ENCODE data around the gene PPM1A. TPM values are rescaled to one million over a fixed set of nuclear protein-coding genes. Genes with fewer than 3 reads are reported as not detected.

The PPM1A gene
- total and polyA plus RNA-seq, 9 of the 15 experiments (the other 6 are each of a cell fraction or from before 2014, with no cell fraction given) = 5.5 to 23.9 (median 15.2) TPM

DNA sequence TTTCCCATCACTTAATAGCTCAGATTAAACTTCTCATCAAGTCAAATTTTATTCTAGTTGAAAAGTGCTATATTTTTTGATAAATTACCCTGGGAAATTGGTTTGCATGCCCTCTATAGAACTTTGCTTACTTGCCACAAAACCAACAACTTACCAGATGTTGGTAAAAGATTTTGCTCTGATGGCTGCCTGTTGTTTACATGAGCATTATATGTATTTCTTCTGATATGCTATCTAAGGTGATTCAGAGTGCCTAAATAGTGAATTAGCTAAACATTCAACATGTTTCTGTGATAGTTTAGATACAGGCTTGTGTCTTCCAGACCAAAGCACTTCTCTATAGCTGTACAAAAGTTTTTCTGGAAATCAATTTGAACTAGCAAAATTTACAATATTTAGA, 51.0 kb downstream of the PPM1A start (continued):
- TF ChIP-seq TCFL5 (CRISPR knock-in tag; conservative IDR thresholded peaks at IDR 0.05) (no peak), MAZ (CRISPR knock-in tag; conservative IDR thresholded peaks at IDR 0.05 in 1 of 2, IDR thresholded peaks at IDR 0.05 in 1 of 2) (no peak), TCF3 (CRISPR knock-in tag; IDR thresholded peaks at IDR 0.05) (peak; percentile 64), CBFA2T2 (conservative IDR thresholded peaks at IDR 0.05) (peak; percentile 62), CBFA2T3 (IDR thresholded peaks at IDR 0.05) (peak; percentile 78), SOX6 (IDR thresholded peaks at IDR 0.05) (peak; percentile 23; the same call in 1 of the 2 replicates), GTF2E2 (tag; IDR thresholded peaks at IDR 0.05) (no peak), FOXA3 (CRISPR knock-in tag; conservative IDR thresholded peaks at IDR 0.05 in 1 of 2, IDR thresholded peaks at IDR 0.05 in 1 of 2) (peak; percentile 51 to 91; a peak in 3 of 4 replicates), ZNF354B (CRISPR knock-in tag; IDR thresholded peaks at IDR 0.05) (no peak), NELFE (IDR thresholded peaks at IDR 0.05; ENCODE audit: insufficient read depth, insufficient read length) (no peak), DIDO1 (tag; IDR thresholded peaks at IDR 0.05; ENCODE audit: low read depth) (no peak), SMARCA4 (IDR thresholded peaks at IDR 0.05) (peak; percentile 54; the same call in 1 of the 2 replicates), POLR2B (IDR thresholded peaks at IDR 0.05; ENCODE audit: low read depth, partially characterized antibody) (no peak), RAD51 (IDR thresholded peaks at IDR 0.05; ENCODE audit: borderline replicate concordance, low read depth) (no peak), POLR3G (IDR thresholded peaks at IDR 0.05; ENCODE audit: extremely low read depth, insufficient read length, insufficient replicate concordance) (no peak), SLC30A9 (CRISPR knock-in tag; IDR thresholded peaks at IDR 0.05) (no peak)
- TF ChIP-seq, protein P1, sequence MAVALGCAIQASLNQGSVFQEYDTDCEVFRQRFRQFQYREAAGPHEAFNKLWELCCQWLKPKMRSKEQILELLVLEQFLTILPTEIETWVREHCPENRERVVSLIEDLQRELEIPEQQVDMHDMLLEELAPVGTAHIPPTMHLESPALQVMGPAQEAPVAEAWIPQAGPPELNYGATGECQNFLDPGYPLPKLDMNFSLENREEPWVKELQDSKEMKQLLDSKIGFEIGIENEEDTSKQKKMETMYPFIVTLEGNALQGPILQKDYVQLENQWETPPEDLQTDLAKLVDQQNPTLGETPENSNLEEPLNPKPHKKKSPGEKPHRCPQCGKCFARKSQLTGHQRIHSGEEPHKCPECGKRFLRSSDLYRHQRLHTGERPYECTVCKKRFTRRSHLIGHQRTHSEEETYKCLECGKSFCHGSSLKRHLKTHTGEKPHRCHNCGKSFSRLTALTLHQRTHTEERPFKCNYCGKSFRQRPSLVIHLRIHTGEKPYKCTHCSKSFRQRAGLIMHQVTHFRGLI (CRISPR knock-in tag; IDR thresholded peaks at IDR 0.05) = no peak
- TF ChIP-seq, protein P2, sequence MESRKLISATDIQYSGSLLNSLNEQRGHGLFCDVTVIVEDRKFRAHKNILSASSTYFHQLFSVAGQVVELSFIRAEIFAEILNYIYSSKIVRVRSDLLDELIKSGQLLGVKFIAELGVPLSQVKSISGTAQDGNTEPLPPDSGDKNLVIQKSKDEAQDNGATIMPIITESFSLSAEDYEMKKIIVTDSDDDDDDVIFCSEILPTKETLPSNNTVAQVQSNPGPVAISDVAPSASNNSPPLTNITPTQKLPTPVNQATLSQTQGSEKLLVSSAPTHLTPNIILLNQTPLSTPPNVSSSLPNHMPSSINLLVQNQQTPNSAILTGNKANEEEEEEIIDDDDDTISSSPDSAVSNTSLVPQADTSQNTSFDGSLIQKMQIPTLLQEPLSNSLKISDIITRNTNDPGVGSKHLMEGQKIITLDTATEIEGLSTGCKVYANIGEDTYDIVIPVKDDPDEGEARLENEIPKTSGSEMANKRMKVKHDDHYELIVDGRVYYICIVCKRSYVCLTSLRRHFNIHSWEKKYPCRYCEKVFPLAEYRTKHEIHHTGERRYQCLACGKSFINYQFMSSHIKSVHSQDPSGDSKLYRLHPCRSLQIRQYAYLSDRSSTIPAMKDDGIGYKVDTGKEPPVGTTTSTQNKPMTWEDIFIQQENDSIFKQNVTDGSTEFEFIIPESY (CRISPR knock-in tag; IDR thresholded peaks at IDR 0.05) = no peak
- TF ChIP-seq, protein P3, sequence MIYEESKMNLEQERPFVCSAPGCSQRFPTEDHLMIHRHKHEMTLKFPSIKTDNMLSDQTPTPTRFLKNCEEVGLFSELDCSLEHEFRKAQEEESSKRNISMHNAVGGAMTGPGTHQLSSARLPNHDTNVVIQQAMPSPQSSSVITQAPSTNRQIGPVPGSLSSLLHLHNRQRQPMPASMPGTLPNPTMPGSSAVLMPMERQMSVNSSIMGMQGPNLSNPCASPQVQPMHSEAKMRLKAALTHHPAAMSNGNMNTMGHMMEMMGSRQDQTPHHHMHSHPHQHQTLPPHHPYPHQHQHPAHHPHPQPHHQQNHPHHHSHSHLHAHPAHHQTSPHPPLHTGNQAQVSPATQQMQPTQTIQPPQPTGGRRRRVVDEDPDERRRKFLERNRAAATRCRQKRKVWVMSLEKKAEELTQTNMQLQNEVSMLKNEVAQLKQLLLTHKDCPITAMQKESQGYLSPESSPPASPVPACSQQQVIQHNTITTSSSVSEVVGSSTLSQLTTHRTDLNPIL (CRISPR knock-in tag; IDR thresholded peaks at IDR 0.05) = no peak
- TF ChIP-seq, protein P4, sequence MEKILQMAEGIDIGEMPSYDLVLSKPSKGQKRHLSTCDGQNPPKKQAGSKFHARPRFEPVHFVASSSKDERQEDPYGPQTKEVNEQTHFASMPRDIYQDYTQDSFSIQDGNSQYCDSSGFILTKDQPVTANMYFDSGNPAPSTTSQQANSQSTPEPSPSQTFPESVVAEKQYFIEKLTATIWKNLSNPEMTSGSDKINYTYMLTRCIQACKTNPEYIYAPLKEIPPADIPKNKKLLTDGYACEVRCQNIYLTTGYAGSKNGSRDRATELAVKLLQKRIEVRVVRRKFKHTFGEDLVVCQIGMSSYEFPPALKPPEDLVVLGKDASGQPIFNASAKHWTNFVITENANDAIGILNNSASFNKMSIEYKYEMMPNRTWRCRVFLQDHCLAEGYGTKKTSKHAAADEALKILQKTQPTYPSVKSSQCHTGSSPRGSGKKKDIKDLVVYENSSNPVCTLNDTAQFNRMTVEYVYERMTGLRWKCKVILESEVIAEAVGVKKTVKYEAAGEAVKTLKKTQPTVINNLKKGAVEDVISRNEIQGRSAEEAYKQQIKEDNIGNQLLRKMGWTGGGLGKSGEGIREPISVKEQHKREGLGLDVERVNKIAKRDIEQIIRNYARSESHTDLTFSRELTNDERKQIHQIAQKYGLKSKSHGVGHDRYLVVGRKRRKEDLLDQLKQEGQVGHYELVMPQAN (IDR thresholded peaks at IDR 0.05; ENCODE audit: borderline replicate concordance) = no peak

Measured in K562 (cell line).